Dermis microvascular lymphatic vessel endothelial cell (primary cell): Measurements from ENCODE around the gene WDR7. TPM values are rescaled to one million over a fixed set of nuclear protein-coding genes. Genes with fewer than 3 reads are reported as not detected.

Source experiments
- DNase-seq, 2 donors: peaks; one replicate each; pipeline versions ENCODE4 v3.0.0 to v3.0.0-alpha.2; 2010; ENCODE audit warnings: low read depth in 2 of 2
- total RNA-seq: library from RNA; depleted of rRNA; stranded (reverse); fragments of >200 nt; gene quantifications from 2 replicates; pipeline ENCODE4 v1.2.1, GENCODE V29; 2014

The WDR7 gene
- total RNA-seq, 1 donor from 2014 or later = 19.6 TPM

- DNase-seq = no peak
Measured at GRCh38 chr18:57035590-57035989, 384.4 kb downstream of the WDR7 start.

GRCh38 chr18:57038395-57038794 is 387.2 kb downstream of the WDR7 start:
- DNase-seq = no peak

GRCh38 chr18:57040175-57040574 is 389.0 kb downstream of the WDR7 start:
- no peak for DNase-seq

DNA sequence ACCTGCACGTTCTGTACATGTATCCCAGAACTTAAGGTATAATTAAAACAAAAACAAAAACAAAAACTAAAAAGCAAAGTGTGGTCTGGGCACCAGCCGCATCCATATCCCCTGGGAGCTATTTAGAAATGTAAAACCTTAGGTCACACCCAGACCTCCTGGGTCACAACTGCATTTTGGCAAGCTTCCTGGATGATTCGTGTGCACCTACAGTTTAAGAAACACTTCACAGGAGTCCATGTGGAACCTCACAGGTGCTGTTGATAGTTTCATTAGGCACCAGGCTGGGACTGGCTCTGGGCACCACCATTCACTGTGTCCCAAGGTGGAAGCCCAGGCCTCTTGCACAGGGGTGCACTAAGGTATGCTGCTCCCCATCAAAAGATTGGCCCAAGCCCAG is 392.1 kb downstream of the WDR7 start:
- no peak for DNase-seq

DNA sequence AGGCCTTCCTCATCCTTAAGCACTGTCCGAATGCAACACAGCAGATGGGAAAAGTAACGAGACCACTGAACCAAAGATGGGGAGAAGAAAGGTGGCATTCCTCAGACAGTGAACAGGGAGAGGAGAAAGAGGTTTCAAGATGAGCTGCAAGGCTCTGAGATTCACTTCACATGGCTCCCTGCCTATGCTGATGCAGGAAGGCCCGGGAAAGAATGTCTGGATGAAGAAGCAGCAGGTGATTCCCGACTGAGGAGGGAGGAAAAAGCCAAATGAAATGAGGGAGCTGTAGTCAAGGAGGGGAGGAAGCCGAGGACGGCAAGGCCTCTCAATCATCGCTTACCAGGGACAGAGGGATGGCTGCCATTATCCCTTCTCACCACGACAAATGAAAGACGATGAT is 397.2 kb downstream of the WDR7 start:
- no peak for DNase-seq

DNA sequence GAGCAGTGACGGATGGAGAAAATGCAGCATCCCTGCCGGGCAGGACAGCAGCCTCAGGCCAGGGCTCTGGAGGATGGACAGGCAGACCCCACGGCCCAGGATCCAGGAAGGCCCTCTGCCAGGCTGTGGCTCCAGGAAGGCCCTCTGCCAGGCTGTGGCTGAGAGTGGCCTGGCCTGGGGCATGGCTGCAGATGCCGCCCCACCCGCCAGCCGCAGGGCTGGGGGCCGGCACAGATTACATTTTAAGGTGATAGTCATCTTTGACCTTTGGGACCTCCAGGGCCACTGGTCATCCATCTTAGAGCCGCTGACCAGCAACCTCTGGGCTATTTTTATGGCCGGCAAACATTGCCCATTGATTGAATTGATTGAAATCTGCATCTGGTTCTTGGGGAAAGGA is 397.7 kb downstream of the WDR7 start:
- no peak for DNase-seq

DNA sequence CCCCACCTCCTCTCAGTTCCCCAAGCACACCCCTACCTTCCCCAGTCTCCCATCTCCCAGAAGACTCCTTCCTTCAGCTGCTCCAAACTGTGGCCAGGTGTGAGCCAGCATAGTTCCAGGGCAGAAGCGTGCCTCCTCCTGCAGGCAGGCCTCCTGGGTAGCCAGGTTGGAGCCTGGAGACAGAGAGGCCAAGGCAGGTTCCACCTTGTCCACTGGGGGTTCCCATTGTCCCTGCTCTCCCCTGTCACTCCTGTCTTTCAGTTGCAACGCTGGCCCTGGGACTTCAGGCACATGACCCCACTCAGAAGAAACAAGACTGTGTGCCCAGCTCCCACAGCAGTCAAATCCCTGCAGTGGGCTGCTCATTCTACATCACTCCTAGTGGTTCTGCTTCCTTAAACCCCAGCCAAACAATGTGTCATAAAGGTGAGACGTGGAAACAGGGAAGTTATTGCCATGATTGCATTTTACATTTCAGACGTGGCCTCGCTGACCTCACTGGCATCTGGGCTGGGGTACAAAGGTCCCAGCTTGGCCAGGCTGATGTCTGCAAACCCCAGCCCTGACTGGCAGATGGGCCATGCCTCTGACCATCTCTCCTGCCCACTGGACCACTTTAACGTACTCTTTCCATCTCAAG is 399.3 kb downstream of the WDR7 start:
- no peak for DNase-seq

- no peak for DNase-seq
Measured at GRCh38 chr18:57051021-57051656, 400.0 kb downstream of the WDR7 start.

GRCh38 chr18:57051657-57052044 is 400.5 kb downstream of the WDR7 start:
- no peak for DNase-seq

GRCh38 chr18:57052173-57052572 is 401.0 kb downstream of the WDR7 start:
- DNase-seq = no peak

GRCh38 chr18:57052759-57053158 is 401.6 kb downstream of the WDR7 start:
- no peak for DNase-seq

- no peak for DNase-seq
Measured at GRCh38 chr18:57054891-57055290, 403.7 kb downstream of the WDR7 start.

- DNase-seq = no peak
Measured at GRCh38 chr18:57057890-57058289, 406.7 kb downstream of the WDR7 start.

DNA sequence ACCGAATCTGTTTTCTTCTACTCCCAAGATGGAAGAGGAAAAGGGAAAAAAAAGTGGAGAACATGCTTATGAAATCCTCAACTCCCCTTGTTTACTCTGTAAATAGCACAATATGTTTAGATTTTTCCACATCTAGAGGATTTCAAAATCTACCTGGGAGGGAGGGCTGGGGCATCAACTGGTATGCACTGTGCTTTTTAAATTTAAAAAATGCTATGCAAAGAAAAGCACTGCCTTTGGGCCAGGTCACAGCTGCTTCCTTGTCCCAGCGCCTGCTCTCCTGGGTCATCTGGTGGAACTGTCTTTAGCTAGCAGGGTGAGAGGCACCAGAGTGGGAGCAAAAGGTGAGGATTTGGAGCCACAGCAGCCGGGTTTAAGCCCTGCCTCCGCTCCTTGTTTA is 407.6 kb downstream of the WDR7 start:
- no peak for DNase-seq

GRCh38 chr18:57059366-57059765 is 408.2 kb downstream of the WDR7 start:
- DNase-seq = no peak

- DNase-seq = no peak
Measured at GRCh38 chr18:57060814-57061213, 409.7 kb downstream of the WDR7 start.

DNA sequence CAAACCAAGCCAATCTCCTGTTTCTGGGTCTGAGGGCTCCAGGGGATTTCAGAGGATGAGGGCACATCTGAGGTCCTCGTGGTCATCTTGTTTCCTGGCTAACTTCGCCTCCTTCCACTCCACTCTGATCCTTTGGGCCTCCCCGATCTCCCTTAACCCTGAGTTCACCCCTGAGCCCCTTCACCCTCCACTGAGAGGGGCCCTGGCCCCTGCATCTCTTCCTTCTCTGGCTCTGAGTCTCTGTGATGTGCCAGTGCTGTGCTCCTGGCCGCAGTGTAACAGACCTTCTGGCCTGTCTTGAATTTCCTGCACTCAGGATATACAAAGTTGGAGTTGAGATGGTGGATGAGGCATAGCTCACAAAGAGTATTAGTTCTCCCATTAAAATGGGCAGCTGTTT is 411.0 kb downstream of the WDR7 start:
- no peak for DNase-seq

- DNase-seq = no peak
Measured at GRCh38 chr18:57062844-57063243, 411.7 kb downstream of the WDR7 start.

GRCh38 chr18:57063601-57064103 is 412.5 kb downstream of the WDR7 start:
- no peak for DNase-seq

GRCh38 chr18:57073501-57074187 is 422.5 kb downstream of the WDR7 start:
- DNase-seq = no peak

DNA sequence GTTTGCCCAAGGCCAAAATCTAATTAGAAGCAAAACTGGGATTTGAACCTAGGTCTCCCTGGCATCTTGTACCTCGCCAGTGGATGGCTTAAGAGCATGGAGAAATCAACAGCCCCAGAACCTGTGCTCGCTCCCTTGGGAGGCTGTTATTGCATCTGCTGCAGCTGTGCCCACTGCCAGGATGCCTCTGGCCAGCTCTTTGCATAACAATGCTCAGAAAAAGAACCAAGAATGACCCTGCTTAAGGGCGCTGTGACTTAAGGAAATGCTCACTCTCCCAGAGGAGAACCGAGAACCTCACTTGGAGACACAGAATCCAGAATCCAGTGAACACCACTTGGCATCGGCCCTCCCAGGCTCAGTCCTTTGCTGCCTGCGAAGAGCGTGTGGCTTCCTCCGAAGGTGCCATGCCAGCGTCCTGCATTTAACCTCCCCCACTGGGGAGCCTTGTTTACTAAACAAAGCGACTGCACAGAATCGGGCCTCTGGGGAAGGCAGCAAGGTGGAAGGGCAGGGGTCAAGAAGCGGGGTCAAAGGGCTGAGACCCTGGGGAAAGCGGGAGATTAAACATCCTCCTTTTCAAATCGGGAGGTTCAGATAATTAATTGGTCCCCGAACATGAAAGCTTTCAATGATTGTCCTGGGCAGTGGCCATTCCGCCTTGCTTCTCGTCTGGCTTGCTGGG is 424.7 kb downstream of the WDR7 start:
- no peak for DNase-seq
